Lower leg skin (tissue), 4 donors: ENCODE measurements around the gene UBAP1. TPM values are rescaled to one million over a fixed set of nuclear protein-coding genes. Genes with fewer than 3 reads are reported as not detected.
A peak's percentile ranks its signal among the peaks of the same experiment; 100 is the strongest.
"Not testable (repeated sequence)": the region's sequence is repeated elsewhere in the genome, so short reads cannot be mapped to it uniquely, and the experiment has no call there.

ENCODE experiments used
- DNase-seq, 2 donors: peaks; one replicate each; pipeline ENCODE4 v3.0.0-alpha.2; 2019; ENCODE audit warnings: low spot score in 2 of 2
- H3K4me3 ChIP-seq: fragments of 200-600 bp; sonication (generic); 2 replicates; pipeline ENCODE4 v1.5.1; 2017; ENCODE audit warnings: mild to moderate bottlenecking, low read depth; ENCODE audit not compliant: poor library complexity, severe bottlenecking
- CTCF ChIP-seq, 3 donors: fragments of 450-650 bp; IDR thresholded peaks; one replicate each; pipeline ENCODE4 v1.5.1; 2016; ENCODE audit warnings: antibody characterized with exemption in 3 of 3, mild to moderate bottlenecking in 3 of 3, moderate library complexity in 2 of 3
- POLR2A ChIP-seq, 2 donors: fragments of 450-650 bp; IDR thresholded peaks; one replicate each; pipeline ENCODE4 v1.6.1; 2016 to 2017; ENCODE audit warnings: antibody characterized with exemption in 2 of 2, mild to moderate bottlenecking in 1 of 2, moderate library complexity in 1 of 2
- WGBS, 2 donors: methylation state at CpG; one replicate each; pipeline ENCODE4 v1.1.5; 2018; 5-methylcytosine and 5-hydroxymethylcytosine counted together
- intact Hi-C: fragments of 100-400 bp; cut with DNase I; formaldehyde crosslinking; loops from one replicate; pipeline ENCODE4 v1.15.0; 2023; ENCODE audit warnings: low total_unique reads
- total RNA-seq, 4 donors: library from RNA; depleted of rRNA; stranded (reverse); fragments of >200 nt; gene quantifications; one replicate each; pipeline ENCODE4 v1.1.0, GENCODE V29; 2016

The UBAP1 gene
- total RNA-seq, 4 donors from 2014 or later = 40.0 to 63.7 (median 53.2) TPM

GRCh38 chr9:34187891-34188240, 9.0 kb downstream of the UBAP1 start:
- H3K4me3 ChIP-seq = no peak overlapping the region
- WGBS, 2 donors = 71 to 78% methylated on average over 1 of the region's 1 CpG

GRCh38 chr9:34190996-34191892, 12.4 kb downstream of the UBAP1 start:
- intact Hi-C loops = loop anchor here (5.0 kb wide), 1 partner anchor 1916 kb away; no protein-coding TSS in a partner anchor
- TF ChIP-seq POLR2A (IDR thresholded peaks at IDR 0.05) (no peak), CTCF (IDR thresholded peaks at IDR 0.05) (no peak)
- 42 to 52% methylated on average over 5 of the region's 5 CpGs for WGBS, 2 donors
- H3K4me3 ChIP-seq = no peak overlapping the region
- DNase-seq = peak in 1 of 2 donors; percentile 18

More at GRCh38 chr9:34187891-34188240, 9.0 kb downstream of the UBAP1 start:
- no peak for TF ChIP-seq CTCF (IDR thresholded peaks at IDR 0.05)
- no peak for TF ChIP-seq POLR2A (IDR thresholded peaks at IDR 0.05)
- DNase-seq = no peak
- intact Hi-C loops = no loop called here

GRCh38 chr9:34195143-34195542, 16.3 kb downstream of the UBAP1 start:
- DNase-seq = no peak
- intact Hi-C loops = no loop called here
- TF ChIP-seq CTCF (IDR thresholded peaks at IDR 0.05) (no peak), POLR2A (IDR thresholded peaks at IDR 0.05) (no peak)
- 40 to 43% methylated on average over 1 of the region's 1 CpG for WGBS, 2 donors
- H3K4me3 ChIP-seq = no peak overlapping the region

GRCh38 chr9:34197286-34197685, 18.4 kb downstream of the UBAP1 start:
- intact Hi-C loops, DNase-seq, H3K4me3 ChIP-seq: not testable (repeated sequence)
- 98 to 99% methylated on average over 4 of the region's 4 CpGs for whole genome bisulfite sequencing, 2 donors

GRCh38 chr9:34197756-34198711, 19.2 kb downstream of the UBAP1 start:
- WGBS, 2 donors = 65 to 90% methylated on average over 6 of the region's 6 CpGs
- DNase-seq = peak in 1 of 2 donors; percentile 57
- no peak for TF ChIP-seq CTCF (IDR thresholded peaks at IDR 0.05)
- no peak for TF ChIP-seq POLR2A (IDR thresholded peaks at IDR 0.05)
- intact Hi-C loops = no loop called here
- H3K4me3 ChIP-seq = no peak overlapping the region

GRCh38 chr9:34200092-34200491, 21.2 kb downstream of the UBAP1 start:
- no peak overlapping the region for H3K4me3 ChIP-seq
- TF ChIP-seq CTCF (IDR thresholded peaks at IDR 0.05) = no peak
- TF ChIP-seq POLR2A (IDR thresholded peaks at IDR 0.05) = no peak
- intact Hi-C loops = no loop called here
- no peak for DNase-seq
- 82 to 85% methylated on average over 2 of the region's 2 CpGs for WGBS, 2 donors
